Ovary (tissue), 9 donors: ENCODE data around the gene BCAN. TPM values are rescaled to one million over a fixed set of nuclear protein-coding genes. Genes with fewer than 3 reads are reported as not detected.

Source experiments
- DNase-seq, 5 donors: peaks; one replicate each; pipeline ENCODE4 v3.0.0-alpha.2; 2019 to 2020
- H3K27ac ChIP-seq, 2 donors: fragments of 200-600 bp; one replicate each; pipeline versions ENCODE4 v1.5.1 to v1.8.0; 2019 to 2022
- H3K27me3 ChIP-seq: fragments of 200-600 bp; one replicate; pipeline ENCODE4 v1.8.0; 2022
- H3K36me3 ChIP-seq: fragments of 200-600 bp; sonication (generic); one replicate; pipeline ENCODE4 v1.5.1; 2019
- H3K4me1 ChIP-seq: one replicate; pipeline ENCODE4 v1.8.1; 2013; ENCODE audit warnings: mild to moderate bottlenecking, moderate library complexity; ENCODE audit not compliant: insufficient read depth
- H3K4me3 ChIP-seq: fragments of 200-600 bp; sonication (generic); one replicate; pipeline ENCODE4 v1.5.1; 2017
- H3K9me3 ChIP-seq, 2 donors: fragments of 200-600 bp in 1 of 2; sonication (generic) in 1 of 2; one replicate each; pipeline versions ENCODE4 v1.5.1 to v1.8.1; 2013 to 2019; ENCODE audit warnings: mild to moderate bottlenecking in 1 of 2, moderate library complexity in 1 of 2
- CTCF ChIP-seq, 3 donors: fragments of 450-650 bp in 2 of 3; fragments of 200-600 bp in 1 of 3; IDR thresholded peaks; one replicate each; pipeline versions ENCODE4 v1.5.1 to v1.8.0; 2016 to 2022; ENCODE audit warnings: antibody characterized with exemption in 3 of 3, mild to moderate bottlenecking in 1 of 3
- EP300 ChIP-seq: sonication (generic); formaldehyde crosslinking; IDR thresholded peaks from one replicate; pipeline ENCODE4 v1.6.1; 2017; ENCODE audit warnings: antibody characterized with exemption
- POLR2A ChIP-seq: fragments of 450-650 bp; IDR thresholded peaks from one replicate; pipeline ENCODE4 v1.6.1; 2017; ENCODE audit warnings: antibody characterized with exemption, mild to moderate bottlenecking, moderate library complexity
- WGBS, 3 donors: extraction: QIAGEN DNeasy Blood & Tissue Kit in 1 of 3; methylation state at CpG; one replicate each; pipeline versions ENCODE4 v1.1.5 to v1.1.7; 2013 to 2017; 5-methylcytosine and 5-hydroxymethylcytosine counted together
- intact Hi-C, 4 donors: fragments of 100-400 bp; cut with DNase I; formaldehyde crosslinking; loops; one replicate each; pipeline versions ENCODE4 v1.11.0 to v1.15.1; 2022 to 2023
- polyA plus RNA-seq, 2 donors: library from polyadenylated mRNA; stranded (reverse); fragments of 200-250 nt in 1 of 2; fragments of 350-450 nt in 1 of 2; fragmentation: Illumina TruSeq in 1 of 2; extraction: RNeasy Lipid Tissue Mini Kit (QIAGEN cat#74804) in 1 of 2; gene quantifications; one replicate each; pipeline ENCODE4 v1.2.3, GENCODE V29; 2013 to 2014
- total RNA-seq, 7 donors: library from RNA; depleted of rRNA in 2 of 7; stranded (reverse); fragments of >200 nt in 2 of 7; fragmentation: NEBNext Ultra II Directional in 3 of 7; extraction: Animal tissue kit (Norgen Biotek cat#: 25700) in 3 of 7; gene quantifications; one replicate each; pipeline versions ENCODE4 v1.1.0 to v1.2.4, GENCODE V29; 2016 to 2023
- donor health status: DM: no; HTN: no; CAD: no; lungs with moderate emphysema.
- donor health status: DM: no; HTN: no; CAD: no.
- donor health status: Bipolar disorder and iron deficiency.
- donor health status: DM: yes; HTN: yes; CAD: no.
- donor health status: DM: no; HTN: no; CAD: no.
- donor health status: DM: yes; HTN: yes; CAD: no.

Gene BCAN
- total and polyA plus RNA-seq, 9 donors, result 0.11 to 2.2 (median 0.39) TPM; not detected in 3

GRCh38 chr1:156709031-156709430 lies 67.1 kb downstream of the BCAN start:
- 63 to 67% (median 64%) methylated on average over 4 of the region's 4 CpGs for WGBS, 3 donors
- Histone ChIP-seq H3K4me3 (no peak overlapping the region), H3K9me3 (no peaks in the 10 kb centered on the region), H3K27ac (no peak overlapping the region), H3K36me3 (no peaks in the 10 kb centered on the region), H3K4me1 (peaks cover 14% of the 10 kb centered on the region), H3K27me3 (no peaks in the 10 kb centered on the region)
- no peak for DNase-seq
- intact Hi-C loops, result loop anchor here in 1 of 4 donors (10.0 kb wide), 1 partner anchor 176 kb away; no protein-coding TSS in a partner anchor
- TF ChIP-seq POLR2A (no peak), EP300 (no peak), CTCF (IDR thresholded peaks at IDR 0.05) (no peak)

Other genes with a start within 250 kb of the BCAN start
- 10 to 100 TPM; 30.0 to 96.6 (median 64.0) TPM for gene MEF2D, start 141.3 kb upstream of the BCAN start, total RNA-seq
- gene MEF2D, start 141.3 kb upstream of the BCAN start, polyA plus RNA-seq, result 10 to 100 TPM; 33.0 to 40.1 TPM
- gene IQGAP3, start 69.6 kb upstream of the BCAN start, total RNA-seq, result 1 to 10 TPM in 1 of 7 donors, under 1 TPM in 5, not detected in 1; 0.05 to 1.2 (median 0.30) TPM
- gene IQGAP3, start 69.6 kb upstream of the BCAN start, polyA plus RNA-seq, result under 1 TPM; 0.18 to 0.60 TPM
- gene TTC24, start 62.4 kb upstream of the BCAN start, total RNA-seq, result under 1 TPM in 1 of 7 donors, not detected in 6; 0.15 TPM
- under 1 TPM in 1 of 2 donors, not detected in 1; 0.12 TPM for gene TTC24, start 62.4 kb upstream of the BCAN start, polyA plus RNA-seq
- gene NAXE, start 50.3 kb upstream of the BCAN start, total RNA-seq, result 10 to 100 TPM; 43.5 to 85.4 (median 65.4) TPM
- 10 to 100 TPM; 57.8 to 75.0 TPM for gene NAXE, start 50.3 kb upstream of the BCAN start, polyA plus RNA-seq
- gene GPATCH4, start 40.6 kb upstream of the BCAN start, total RNA-seq, result 10 to 100 TPM; 11.1 to 45.1 (median 22.8) TPM
- gene GPATCH4, start 40.6 kb upstream of the BCAN start, polyA plus RNA-seq, result 10 to 100 TPM; 10.0 to 22.0 TPM
- 1 to 10 TPM in 5 of 7 donors, under 1 TPM in 2; 0.30 to 1.9 (median 1.2) TPM for gene HAPLN2, start 22.7 kb upstream of the BCAN start, total RNA-seq
- 1 to 10 TPM in 1 of 2 donors, not detected in 1; 1.1 TPM for gene HAPLN2, start 22.7 kb upstream of the BCAN start, polyA plus RNA-seq
- gene NES, start 35.3 kb downstream of the BCAN start, total RNA-seq, result 10 to 100 TPM in 3 of 7 donors, 1 to 10 TPM in 4; 3.5 to 32.9 (median 9.8) TPM
- 10 to 100 TPM; 13.5 to 31.7 TPM for gene NES, start 35.3 kb downstream of the BCAN start, polyA plus RNA-seq
- gene CRABP2, start 63.5 kb downstream of the BCAN start, total RNA-seq, result 10 to 100 TPM in 3 of 7 donors, 1 to 10 TPM in 4; 1.8 to 31.5 (median 5.5) TPM
- 10 to 100 TPM in 1 of 2 donors, 1 to 10 TPM in 1; 1.4 to 22.9 TPM for gene CRABP2, start 63.5 kb downstream of the BCAN start, polyA plus RNA-seq
- 10 to 100 TPM; 22.4 to 39.6 (median 33.2) TPM for gene METTL25B, start 86.4 kb downstream of the BCAN start, total RNA-seq
- 10 to 100 TPM; 18.1 to 33.2 TPM for gene METTL25B, start 86.4 kb downstream of the BCAN start, polyA plus RNA-seq
- gene ISG20L2, start 86.6 kb downstream of the BCAN start, total RNA-seq, result 10 to 100 TPM; 11.7 to 33.8 (median 26.1) TPM
- 10 to 100 TPM; 13.6 to 58.7 TPM for gene ISG20L2, start 86.6 kb downstream of the BCAN start, polyA plus RNA-seq
- gene MRPL24, start 99.0 kb downstream of the BCAN start, total RNA-seq, result 10 to 100 TPM; 23.1 to 83.3 (median 61.8) TPM
- 100 to 1,000 TPM in 1 of 2 donors, 10 to 100 TPM in 1; 71.3 to 173 TPM for gene MRPL24, start 99.0 kb downstream of the BCAN start, polyA plus RNA-seq
- 100 to 1,000 TPM in 6 of 7 donors, 10 to 100 TPM in 1; 81.1 to 175 (median 146) TPM for gene HDGF, start 109.6 kb downstream of the BCAN start, total RNA-seq
- 100 to 1,000 TPM; 104 to 184 TPM for gene HDGF, start 109.6 kb downstream of the BCAN start, polyA plus RNA-seq
- gene PRCC, start 125.4 kb downstream of the BCAN start, total RNA-seq, result 10 to 100 TPM; 24.7 to 65.2 (median 50.9) TPM
- gene PRCC, start 125.4 kb downstream of the BCAN start, polyA plus RNA-seq, result 10 to 100 TPM; 38.6 to 72.5 TPM
- 1 to 10 TPM in 4 of 7 donors, under 1 TPM in 3; 0.40 to 2.8 (median 1.4) TPM for gene SH2D2A, start 174.7 kb downstream of the BCAN start, total RNA-seq
- gene SH2D2A, start 174.7 kb downstream of the BCAN start, polyA plus RNA-seq, result under 1 TPM; 0.19 to 0.65 TPM
- gene INSRR, start 217.0 kb downstream of the BCAN start, total RNA-seq, result under 1 TPM in 1 of 7 donors, not detected in 6; 0.15 TPM
- under 1 TPM in 1 of 2 donors, not detected in 1; 0.02 TPM for gene INSRR, start 217.0 kb downstream of the BCAN start, polyA plus RNA-seq
- gene NTRK1, start 218.7 kb downstream of the BCAN start, total RNA-seq, result under 1 TPM in 4 of 7 donors, not detected in 3; 0.34 to 0.92 (median 0.41) TPM
- gene NTRK1, start 218.7 kb downstream of the BCAN start, polyA plus RNA-seq, result under 1 TPM in 1 of 2 donors, not detected in 1; 0.11 TPM